GM12874 (cell line): ENCODE results near the gene PAQR4.

ENCODE experiments used
- CTCF ChIP-seq: IDR thresholded peaks from 2 replicates; pipeline ENCODE4 v1.5.1; 2011; ENCODE audit warnings: low read depth, mild to moderate bottlenecking, control low read depth, low read length, moderate library complexity; ENCODE audit not compliant: insufficient read depth

PAQR4 gene

GRCh38 chr16:2963723-2964474, 5.2 kb upstream of the PAQR4 start, which contains the start of gene KREMEN2:
Gene KREMEN2 (plus strand): TSS chr16:2964275. CDS start chr16:2964521, 246 bp downstream.
- TF ChIP-seq CTCF: peak; percentile 22; the same call in 1 of the 2 replicates

- TF ChIP-seq CTCF: no peak
Measured at GRCh38 chr16:2964475-2965336, 4.4 kb upstream of the PAQR4 start.

- TF ChIP-seq CTCF: no peak
Measured at GRCh38 chr16:2966043-2966807, 2.9 kb upstream of the PAQR4 start.

- no peak for TF ChIP-seq CTCF
Measured at GRCh38 chr16:2966808-2967191, 2.3 kb upstream of the PAQR4 start.

GRCh38 chr16:2967211-2967631, 1.9 kb upstream of the PAQR4 start:
- no peak for TF ChIP-seq CTCF

- TF ChIP-seq CTCF: no peak
Measured at GRCh38 chr16:2967721-2968161, 1.4 kb upstream of the PAQR4 start.

- no peak for TF ChIP-seq CTCF
Measured at GRCh38 chr16:2968368-2968737, 795 bp upstream of the PAQR4 start.
